SK-N-MC (cell line): ENCODE results near the gene CNGB1.

Experiments
- EZH2 ChIP-seq: fragments of 200-600 bp; sonication (generic); IDR thresholded peaks from one replicate; pipeline ENCODE4 v1.6.1; 2017; ENCODE audit warnings: antibody characterized with exemption
- POLR2AphosphoS5 ChIP-seq: IDR thresholded peaks from 2 replicates; pipeline ENCODE4 v1.6.1; 2012; ENCODE audit warnings: mild to moderate bottlenecking, low read depth, low read length, borderline replicate concordance

- TF ChIP-seq POLR2AphosphoS5 = no peak
- TF ChIP-seq EZH2 = no peak
These were observed 31.1 kb downstream of the CNGB1 start for GRCh38 chr16:57939872-57940224.
